HG03354 (cell line): ENCODE data around the gene RARS2.
"Not testable (repeated sequence)": the region's sequence is repeated elsewhere in the genome, so short reads cannot be mapped to it uniquely, and the experiment has no call there.

Experiments
- ATAC-seq: cut with Tn5 transposase; IDR thresholded peaks from one replicate; pipeline ENCODE4 v1.9.1; 2021; ENCODE audit warnings: mild to moderate bottlenecking; ENCODE audit not compliant: unreplicated experiment, poor library complexity, severe bottlenecking

Gene RARS2

DNA sequence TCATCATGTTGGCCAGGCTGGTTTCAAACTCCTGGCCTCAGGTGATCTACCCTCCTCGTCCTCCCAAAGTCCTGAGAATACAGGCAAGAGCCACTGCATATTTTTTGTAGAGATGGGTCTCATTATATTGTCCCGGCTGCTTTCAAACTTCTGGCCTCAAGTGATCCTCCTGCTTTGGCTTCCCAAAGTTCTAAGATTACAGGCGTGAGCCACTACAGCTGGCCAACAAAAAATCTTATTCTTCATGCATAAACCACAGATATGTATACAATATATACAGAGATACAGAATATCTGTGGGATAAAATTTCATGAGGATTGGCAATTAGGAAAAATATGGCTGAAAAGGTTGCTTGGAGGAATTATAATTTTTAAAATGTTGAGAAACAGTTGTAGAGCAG is 67.1 kb downstream of the RARS2 start:
- no peak for ATAC-seq

GRCh38 chr6:87518453-87518852 is 71.3 kb downstream of the RARS2 start:
- no peak for ATAC-seq

DNA sequence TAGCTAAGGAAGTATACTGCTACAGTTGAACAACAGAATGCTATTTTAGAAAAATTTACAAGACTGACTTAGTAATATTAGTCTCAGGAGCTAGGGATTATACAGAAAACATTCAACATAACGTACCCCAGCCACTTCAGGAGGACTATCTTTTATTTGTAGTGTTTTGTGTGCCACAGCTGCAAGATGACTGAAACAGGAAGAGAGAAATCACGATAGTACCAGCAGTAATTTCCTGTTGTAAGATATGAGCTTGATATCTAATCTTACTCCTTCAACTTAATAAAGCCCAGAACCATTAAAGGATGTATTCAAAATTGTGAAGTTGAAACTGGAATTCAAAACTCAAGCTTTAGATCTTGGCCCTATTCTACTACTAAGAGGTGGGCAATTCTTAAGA is 75.0 kb downstream of the RARS2 start:
- ATAC-seq, result no peak

DNA sequence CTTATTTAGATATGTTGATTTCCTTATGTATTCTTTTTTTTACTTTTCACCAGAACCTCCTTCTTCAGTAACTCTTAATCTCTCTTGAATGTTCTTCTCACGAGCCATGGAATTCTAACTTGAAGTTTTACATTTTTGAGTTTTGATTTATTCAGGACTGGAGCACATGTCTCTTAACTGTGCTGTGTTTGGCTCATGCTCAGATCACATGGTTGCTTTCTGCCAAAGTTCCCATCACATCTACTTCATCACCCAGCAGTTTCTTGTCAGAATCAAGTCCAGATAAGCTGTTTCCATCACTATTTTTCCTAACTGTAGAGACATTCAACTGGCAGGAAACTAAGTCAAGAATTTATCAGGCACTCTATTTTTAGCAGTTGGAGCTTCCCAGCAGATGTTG is 85.3 kb downstream of the RARS2 start:
- no peak for ATAC-seq

GRCh38 chr6:87501809-87502572 is 87.8 kb downstream of the RARS2 start:
- ATAC-seq, result no peak

GRCh38 chr6:87498048-87498447 is 91.7 kb downstream of the RARS2 start:
- no peak for ATAC-seq

DNA sequence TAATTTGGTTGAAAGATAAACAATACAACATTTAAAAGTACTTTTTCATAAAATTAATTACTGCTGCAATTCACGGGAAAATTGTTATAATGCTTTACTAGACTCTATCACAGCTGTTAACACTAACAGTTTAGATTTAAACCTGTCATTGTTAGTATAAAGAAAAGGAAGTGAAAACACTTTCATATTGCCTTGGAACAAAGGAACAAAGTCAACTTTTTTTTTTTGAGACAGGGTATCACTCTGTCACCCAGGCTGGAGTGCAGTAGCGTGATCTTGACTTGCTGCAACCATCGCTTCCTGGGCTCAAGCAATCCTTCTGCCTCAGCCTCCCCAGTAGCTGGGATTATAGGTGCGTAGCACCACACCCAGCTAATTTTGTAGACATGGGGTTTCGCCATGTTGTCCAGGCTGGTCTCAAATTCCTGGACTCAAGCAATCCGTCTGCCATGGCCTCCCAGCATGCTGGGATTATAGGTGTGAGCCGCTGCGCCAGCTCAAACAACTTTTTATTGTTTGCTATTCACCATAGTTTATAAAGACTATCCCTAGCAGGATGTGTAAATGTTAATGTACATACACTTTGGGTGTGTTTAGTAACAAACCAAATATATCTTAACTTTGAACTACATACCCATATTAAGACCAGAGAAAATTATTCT is 94.9 kb downstream of the RARS2 start:
- ATAC-seq, result peak; percentile 93

DNA sequence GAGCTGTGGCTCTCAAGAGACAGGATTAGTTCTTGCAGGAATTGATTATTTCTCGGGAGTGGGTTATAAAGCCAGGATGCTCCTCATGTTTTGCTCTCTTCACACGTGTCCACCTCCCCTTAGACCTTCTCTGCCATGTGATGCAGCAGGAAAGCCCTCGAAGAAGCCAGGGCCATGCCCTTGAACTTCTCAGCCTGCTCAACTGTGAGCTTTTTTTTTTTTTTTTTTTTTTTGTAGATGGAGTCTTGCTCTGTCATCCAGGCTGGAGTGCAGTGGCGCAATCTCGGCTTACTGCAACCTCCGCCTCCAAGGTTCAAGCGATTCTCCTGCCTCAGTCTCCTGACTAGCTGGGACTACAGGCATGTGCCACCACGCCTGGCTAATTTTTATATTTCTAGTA is 100.5 kb downstream of the RARS2 start:
- not testable (repeated sequence) for ATAC-seq

GRCh38 chr6:87487555-87487954 is 102.2 kb downstream of the RARS2 start:
- ATAC-seq, result no peak

DNA sequence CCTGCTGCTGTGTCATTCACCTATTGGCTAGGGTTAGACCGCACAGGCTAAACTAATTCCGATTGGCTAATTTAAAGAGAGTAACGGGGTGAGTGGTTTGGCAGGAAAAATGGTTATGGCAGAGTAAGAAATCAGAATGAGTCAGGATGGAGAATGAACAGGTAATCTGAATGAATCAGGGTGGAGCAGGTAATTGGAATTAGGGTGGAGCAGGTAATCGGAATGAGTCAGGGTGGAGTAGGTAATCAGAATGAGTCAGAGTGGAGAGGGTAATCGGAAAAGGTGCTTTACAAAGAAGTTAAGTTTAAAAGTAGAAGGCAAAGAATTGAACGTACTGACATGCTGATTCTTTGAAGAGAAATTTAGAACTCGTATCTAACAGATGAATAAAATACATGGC is 105.3 kb downstream of the RARS2 start:
- no peak for ATAC-seq

DNA sequence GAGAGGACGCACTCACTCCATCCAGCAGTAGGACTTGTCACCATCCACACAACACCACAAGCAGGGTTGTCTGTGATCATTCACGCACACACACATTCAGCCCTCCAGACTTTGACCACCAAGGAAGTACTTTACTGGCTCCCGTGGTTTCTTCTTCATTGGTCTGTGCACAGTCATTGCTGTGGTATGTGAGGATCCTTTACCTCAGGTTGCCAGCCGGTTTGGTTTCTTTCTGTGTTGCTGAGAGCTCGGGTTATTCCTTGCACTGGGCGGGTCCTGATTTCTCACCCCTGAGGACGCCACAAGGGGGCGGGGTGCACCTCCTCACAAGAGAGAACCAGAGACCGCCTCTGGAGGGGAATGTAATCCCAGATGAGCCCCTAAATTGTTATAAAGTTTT is 105.9 kb downstream of the RARS2 start:
- no peak for ATAC-seq

GRCh38 chr6:87482366-87482765 is 107.4 kb downstream of the RARS2 start:
- ATAC-seq, result no peak

DNA sequence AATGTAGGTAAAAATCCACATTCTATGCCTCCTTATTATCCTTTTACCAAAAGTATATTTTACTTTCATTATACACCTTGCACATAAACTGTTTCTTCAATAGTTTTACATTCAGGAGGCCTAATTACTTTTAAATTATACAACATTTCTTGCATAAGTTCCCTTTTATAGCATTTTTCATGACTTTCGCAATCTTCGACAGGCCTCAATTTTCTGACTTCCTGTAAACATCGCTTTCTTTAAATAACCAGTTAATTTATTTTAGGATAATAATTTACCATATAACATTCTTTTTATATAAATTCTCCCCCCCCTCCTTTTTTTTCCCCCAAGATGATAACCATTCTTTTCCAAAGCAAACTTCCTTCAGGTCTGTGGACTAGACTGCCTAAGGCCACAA is 107.9 kb downstream of the RARS2 start:
- no peak for ATAC-seq

GRCh38 chr6:87473419-87473903 is 116.3 kb downstream of the RARS2 start:
- peak; percentile 72 for ATAC-seq

GRCh38 chr6:87472525-87473418 is 117.0 kb downstream of the RARS2 start, which contains the start of gene SLC35A1:
Gene SLC35A1, plus strand, starts transcription at chr6:87472974. Its CDS starts 30 bp downstream, at chr6:87473004.
- peak; percentile 96 for ATAC-seq

DNA sequence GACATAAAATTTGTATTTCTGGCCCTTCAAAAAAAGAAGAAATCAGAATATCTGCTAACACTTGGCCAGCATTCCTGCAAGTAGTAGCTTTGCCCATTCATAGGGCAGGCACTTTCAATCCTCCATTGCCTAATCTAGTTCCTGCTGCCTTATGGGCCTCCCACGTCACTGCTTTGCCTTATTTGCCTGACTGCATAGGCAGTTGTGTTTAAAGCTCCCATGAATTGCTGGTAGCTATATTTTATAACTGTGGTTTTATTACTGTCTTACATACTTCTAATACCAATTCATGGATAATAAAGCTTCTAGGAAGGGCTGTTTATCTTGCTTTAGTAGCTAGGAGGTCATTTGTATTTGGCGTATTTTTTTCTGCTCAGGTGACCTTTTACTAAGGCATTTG is 124.7 kb downstream of the RARS2 start:
- no peak for ATAC-seq
